ENCODE measurements around the gene EIF4A3.
"Not testable (repeated sequence)": the region's sequence is repeated elsewhere in the genome, so short reads cannot be mapped to it uniquely, and the experiment has no call there.

Gene EIF4A3

DNA sequence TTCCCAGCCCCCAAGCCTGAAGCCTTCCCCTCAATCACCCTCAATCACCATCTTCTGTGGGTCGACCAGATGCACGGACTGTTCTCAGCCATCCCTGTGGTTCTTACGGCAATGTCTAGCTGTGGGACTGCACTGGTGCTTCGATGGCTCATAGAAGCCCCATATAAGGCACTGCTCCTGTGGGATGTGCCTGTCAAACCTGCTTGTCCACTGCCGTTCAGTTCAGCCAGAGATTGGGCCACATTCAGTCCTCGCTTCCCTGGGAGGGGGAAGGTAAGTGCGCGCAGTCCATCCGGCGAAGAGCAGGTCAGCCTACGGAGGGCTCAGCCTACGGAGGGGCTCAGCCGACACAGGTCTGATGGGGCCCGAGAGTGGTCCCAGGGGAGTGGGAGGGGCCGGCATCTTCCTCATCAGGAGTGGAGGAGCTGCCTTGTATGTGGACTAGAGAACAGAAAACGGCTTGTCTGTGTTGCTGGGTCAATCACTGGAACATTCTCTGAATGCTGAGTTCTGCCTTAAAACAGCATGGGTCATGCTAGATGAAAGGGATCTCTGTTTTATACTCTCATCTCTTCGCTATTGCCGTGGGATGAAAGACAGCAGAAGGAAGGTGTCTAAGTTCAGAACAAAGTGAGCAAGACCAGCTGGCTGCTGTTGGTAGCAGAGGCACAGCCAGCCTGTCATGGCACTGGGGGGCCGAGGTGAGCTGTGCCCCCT, 23.0 kb upstream of the EIF4A3 start, which contains the start of gene CARD14:
Gene CARD14, plus strand, starts transcription at position 247 of the 717 bp plus-strand sequence. CDS start 11,409 bp downstream, outside the sequence.
- no peak for DNase-seq

DNA sequence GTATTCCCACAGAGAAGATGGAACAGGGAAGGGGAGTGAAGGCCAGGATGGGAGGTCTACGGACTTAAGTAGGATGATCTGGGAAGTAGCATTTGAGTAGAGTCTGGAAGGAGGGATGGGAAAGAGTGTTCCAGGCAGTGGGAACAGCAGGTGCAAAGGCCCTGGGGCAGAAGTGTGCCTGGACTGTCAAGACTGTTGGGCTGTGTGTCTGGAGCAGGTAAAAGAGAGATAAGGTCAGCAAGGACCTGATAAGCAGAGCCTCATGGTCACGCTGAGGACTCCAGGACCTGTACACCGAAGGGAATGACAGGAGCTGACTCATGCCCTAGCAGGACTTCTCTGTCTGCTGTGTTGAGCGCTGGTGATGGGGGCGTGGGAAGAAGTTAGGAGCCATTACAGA, 22.2 kb upstream of the EIF4A3 start:
- DNase-seq = no peak

DNA sequence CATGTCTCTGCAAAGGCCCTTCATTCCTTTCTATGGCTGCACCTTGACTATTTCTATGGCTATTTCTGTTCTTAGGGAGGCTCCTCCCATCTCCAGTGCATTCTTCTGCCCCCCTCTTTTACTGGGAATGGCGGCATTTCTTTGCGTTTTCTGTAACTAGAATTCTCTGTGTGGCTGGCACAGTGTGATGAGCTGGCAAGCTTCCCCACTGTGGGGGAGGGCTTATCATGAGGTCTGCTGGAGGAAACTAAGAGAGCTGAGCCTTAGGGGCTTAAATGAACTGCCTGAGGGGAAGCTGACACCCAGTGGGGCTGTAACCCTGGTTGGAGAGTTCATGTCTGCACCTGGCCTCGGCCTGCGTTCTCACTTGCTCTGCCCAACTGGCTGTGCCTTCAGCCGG, 21.4 kb upstream of the EIF4A3 start:
- DNase-seq = no peak

DNA sequence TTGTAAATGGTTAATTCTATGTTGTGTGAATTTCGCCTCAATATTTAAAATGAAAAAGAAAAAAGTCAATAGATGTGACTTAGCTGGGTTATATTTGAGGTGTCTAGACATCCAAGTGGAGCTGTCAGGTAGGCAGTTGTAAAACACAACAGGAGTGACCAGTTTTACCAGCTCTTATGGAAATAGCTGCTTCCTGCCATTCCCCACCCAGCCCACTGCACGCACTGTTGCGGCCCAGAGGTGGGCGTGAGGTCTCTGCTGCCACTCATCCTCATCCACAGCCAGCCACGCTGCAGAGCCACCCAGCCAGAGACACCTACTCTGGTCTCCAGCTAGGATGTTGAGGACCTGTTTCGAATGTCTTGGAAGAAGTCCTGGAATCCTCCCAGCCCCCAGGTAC, 19.5 kb upstream of the EIF4A3 start:
- no peak for DNase-seq

DNA sequence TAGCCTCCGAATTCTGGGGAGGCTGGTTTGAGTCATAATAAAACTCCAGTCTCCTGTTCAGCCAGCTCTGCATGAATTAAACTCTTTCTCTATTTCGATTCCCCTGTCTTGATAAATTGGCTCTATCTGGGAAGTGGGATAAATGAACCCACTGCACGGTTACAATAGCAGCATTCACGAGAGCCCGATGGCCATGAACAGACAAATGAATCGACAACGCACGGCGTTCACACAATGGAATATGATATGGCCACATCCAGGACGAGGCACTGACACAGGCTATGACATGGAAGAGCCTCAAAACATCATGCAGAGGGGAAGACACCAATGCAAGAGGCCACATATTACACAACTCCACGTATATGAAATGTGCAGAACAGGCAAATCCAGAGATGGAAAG, 17.3 kb upstream of the EIF4A3 start:
- DNase-seq = no peak

DNA sequence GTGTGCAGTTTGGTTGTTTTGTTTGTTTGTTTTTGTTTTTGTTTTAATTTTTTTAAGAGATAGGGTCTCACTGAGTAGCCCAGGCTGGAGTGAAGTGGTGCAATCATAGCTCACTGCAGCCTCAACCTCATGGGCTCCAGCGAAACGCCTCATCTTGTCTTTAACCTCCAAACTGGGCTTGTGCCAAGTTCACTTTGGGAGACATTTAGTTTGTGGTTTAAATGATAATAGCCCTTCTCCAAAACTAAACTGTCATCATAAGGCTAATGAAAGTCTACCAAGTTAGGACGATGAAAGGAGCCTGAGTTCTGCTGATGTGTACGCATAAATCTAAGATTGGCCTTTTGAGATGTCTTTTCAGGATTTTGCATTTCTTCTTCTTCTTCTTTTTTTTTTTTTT, 16.4 kb upstream of the EIF4A3 start:
- peak; percentile 0 for DNase-seq

DNA sequence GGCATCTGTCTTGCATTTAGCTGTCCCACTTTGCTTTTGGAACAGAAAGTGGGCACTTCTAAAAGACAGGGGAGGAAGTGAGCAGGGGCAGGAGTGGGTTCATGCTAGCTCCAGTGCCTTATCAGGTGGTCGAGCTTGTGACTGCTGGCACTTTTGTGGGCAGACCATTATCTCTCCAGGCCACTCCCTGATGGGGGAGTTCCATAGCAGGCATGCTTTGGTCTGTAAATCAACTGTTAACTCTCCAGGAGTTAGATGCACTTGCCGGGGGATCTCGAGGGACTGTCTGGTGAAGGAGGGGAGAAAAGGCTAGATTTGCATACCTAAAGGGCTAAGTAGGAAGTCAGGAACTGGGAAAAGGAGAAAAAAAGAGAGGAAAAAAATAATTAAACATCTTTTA, 13.6 kb upstream of the EIF4A3 start:
- no peak for DNase-seq

DNA sequence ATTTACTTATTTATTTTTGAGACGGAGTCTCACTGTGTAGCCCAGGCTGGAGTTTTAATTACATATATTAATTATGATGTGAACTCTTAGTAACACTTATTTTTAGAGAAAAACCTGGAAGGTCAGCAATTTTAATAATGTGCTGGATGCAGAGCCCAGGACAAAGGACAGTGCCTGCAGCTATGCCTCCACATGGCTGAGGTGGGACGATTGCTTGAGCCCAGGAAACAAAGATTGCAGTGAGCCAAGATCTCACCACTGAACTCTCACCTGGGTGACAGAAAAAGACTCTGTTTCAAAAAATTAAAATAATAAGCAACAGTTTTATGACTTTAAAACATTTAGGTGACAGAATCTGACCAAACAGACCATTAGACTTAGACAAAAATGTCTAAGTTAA, 11.9 kb upstream of the EIF4A3 start:
- DNase-seq = no peak

DNA sequence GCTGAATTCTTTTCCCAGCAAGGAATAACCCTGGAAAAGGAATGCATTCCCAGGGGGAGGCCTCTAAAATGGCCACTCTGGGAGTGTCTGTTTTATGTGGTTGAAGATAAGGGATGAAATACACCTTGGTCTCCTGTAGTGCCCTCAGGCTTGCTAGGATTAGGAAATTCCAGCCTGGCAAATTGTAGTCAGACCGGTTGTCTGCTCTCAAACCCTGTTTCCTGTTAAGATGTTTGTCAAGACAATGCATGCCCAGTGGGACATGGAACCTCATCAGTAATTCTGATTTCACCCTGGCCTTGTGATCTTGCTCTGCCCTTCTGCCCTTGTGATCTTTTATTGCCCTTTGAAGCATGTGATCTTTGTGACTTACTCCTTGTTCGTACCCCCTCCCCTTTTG, 8.7 kb upstream of the EIF4A3 start:
- not testable (repeated sequence) for DNase-seq

DNA sequence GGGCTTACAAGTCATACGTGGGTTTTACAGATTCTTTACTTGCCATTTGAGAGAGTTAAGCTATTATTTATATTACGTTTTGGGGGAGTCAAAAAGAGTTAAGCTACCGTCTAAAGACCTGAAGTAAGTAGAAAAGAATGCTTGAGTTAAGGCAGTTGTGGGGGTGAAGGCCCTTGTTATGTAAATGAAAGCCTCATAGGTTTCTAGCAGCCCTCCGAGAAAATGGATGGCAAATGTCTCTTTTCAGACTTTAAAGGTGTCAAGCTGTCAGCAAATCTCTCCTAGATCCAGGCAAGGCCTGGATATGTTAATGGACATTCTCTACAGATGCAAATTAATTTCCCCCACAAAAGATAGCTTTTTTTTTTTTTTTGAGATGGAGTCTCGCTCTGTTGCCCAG, 7.2 kb upstream of the EIF4A3 start:
- no peak for DNase-seq

DNA sequence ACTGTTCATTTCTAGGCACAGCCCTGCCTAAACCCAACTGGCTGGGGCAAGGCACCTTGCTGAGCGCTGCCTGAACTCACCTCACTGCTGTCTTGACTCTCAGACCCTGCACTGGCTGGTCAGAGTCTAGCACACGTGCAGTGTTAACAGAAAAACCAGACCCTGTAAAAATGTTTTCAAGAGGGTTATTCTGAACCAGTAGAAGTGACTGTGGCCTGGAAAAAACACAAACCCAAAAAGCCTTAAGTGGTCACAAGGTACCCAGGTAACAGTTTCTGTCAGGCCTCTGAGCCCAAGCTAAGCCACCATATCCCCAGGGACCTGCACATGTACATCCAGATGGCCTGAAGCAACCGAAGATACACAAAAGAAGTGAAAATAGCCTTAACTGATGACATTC, 6.1 kb upstream of the EIF4A3 start:
- no peak for DNase-seq

DNA sequence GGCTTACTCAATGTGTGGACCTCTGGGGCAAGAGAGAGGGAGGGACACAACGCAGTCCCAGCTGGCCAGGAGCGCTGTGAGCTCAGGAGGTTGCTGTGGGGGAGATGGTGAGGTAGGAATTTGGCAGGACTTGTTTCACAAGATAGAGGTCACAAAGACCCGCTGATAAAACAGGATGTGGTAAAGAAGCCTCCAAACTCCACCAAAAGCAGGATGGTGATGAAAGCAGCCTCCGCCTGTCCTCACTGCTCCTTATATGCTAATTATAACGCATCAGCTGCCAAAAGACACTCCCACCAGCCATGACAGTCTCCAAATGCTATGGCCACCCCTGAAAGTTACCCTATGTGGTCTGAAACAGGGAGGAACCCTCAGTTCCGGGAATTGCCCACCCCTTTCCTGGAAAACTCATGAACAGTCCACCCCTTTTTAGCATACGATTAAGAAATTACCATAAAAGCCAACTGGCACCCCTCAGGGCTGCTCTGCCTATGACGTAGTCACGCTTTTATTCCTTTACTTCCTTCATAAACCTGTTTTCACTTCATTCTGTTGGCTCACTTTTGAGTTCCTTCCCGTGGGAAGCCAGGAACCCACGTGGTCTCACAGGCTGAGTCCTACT, 5.3 kb upstream of the EIF4A3 start:
- no peak for DNase-seq

DNA sequence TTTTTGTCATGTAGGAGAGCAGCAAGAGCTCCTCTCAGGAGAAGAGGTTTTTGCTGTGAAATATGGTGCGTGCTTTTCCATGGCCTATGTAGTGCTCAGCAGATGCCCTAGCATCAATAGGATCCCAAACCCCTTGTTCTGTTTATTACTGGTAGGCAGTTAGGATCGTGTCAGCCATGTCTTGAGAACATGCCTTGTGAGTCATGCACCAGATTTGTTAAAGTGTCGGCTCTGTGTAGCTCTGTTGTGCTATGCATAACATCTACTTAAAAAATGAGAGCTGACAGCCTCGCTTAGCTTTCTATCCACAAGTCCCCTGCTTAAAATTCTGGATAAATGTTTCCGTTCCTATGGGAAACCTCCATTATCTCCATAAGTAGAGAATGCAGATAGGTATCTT, 4.4 kb upstream of the EIF4A3 start:
- DNase-seq = no peak

DNA sequence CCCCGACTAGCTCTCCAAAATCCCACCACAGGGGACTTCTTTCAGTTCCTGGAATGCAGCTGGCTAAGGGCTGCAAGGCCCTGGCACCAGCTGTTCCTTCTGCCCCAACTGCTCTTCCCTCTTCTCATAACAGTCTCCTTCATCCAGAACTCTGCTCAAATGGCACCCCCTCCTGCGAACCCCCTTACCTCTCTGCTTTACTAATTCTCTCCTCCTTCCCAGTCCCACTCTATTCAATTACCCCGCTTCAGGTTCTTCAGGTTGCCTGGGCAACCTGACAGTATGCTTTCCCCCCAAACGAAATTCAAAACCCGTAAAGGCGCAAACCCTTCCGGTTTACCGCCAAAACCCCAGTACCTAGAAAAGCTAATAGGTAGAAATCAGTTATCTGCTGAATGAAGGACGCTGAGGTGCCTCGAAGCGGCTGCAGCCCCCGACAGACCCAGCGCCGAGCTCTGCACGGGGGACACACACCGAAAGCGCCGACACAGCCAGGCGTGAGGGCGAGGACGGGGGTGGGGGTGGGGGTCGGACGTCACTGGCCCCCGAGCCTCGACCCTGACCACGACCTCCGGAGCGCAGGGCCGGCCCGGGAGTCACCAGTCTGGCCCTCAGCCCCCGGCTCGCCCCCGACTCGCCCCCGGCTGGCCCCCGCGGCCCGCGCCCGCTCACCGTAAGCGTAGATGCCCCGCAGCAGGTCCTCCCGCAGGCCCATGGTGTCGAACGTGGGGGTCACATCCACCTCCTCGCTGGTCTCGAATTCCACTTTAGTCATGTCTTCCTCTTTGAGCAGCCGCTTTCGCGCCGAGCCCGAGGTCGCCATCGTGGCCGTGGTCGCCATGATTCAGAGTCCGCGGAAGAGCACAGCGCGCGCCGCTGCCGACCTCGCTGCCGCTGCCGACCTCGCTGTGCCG, 550 bp downstream of the EIF4A3 start:
- peak; percentile 28 for DNase-seq

DNA sequence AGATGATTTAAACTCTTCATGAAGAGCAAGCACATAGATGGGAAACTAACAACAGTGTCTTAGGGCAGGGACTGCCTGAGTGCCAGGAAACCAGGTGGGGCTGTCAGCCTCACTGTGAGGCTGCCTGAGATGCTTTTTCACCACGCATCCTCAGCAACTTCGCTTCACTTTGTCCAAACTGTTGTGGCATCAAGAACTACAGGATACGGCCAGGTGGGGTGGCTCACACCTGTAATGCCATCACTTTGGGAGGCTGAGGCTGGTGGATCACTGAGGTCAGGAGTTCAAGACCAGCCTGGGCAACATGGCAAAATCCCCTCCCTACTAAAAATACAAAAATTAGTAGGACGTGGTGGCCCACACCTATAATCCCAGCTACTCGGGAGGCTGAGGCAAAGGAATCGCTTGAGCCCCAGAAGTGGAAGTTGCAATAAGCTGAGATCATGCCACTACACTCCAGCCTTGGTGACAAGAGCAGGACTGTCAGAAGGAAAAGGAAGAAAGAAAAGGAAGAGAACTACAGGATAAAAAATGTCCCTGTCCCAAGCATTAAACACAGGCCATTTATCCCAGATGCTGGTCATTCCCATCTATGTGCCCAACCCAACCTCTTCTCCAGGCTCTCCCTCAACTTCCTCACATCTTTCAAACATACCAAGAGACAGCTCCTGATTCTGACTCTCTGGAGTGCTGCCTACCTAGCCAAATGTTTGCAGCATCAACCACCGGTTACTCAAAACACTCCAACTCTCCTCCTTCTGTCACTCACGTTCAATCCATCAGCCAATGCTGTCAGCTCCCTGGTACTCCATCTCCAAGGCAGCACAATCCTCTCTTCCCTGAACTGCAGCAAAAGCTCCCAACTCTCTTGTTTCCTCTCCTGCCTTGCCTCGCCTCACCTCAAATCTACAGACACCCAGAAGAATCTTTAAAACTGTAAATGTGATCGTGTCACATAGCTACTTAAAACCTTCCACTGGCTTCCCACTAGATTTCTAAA, 1.6 kb downstream of the EIF4A3 start:
- DNase-seq = no peak

DNA sequence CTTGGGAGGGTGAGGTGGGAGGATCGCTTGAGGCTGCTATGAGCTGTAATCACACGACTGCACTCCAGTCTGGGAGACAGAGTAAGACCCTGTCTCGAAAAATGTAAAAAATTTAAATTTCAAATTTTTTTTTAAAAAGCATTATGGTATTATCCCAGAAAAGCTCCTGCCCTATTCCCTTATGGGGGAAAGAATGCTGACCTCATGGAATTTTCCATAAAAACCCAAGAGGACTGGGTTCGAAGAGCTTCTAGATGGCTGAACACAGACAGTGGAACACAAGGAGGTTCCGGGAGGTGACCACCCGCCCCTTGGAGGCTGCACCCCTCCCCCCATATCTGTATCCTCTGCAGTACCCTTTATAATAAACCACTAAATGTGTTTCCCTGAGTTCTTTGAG, 4.0 kb downstream of the EIF4A3 start:
- DNase-seq = no peak

DNA sequence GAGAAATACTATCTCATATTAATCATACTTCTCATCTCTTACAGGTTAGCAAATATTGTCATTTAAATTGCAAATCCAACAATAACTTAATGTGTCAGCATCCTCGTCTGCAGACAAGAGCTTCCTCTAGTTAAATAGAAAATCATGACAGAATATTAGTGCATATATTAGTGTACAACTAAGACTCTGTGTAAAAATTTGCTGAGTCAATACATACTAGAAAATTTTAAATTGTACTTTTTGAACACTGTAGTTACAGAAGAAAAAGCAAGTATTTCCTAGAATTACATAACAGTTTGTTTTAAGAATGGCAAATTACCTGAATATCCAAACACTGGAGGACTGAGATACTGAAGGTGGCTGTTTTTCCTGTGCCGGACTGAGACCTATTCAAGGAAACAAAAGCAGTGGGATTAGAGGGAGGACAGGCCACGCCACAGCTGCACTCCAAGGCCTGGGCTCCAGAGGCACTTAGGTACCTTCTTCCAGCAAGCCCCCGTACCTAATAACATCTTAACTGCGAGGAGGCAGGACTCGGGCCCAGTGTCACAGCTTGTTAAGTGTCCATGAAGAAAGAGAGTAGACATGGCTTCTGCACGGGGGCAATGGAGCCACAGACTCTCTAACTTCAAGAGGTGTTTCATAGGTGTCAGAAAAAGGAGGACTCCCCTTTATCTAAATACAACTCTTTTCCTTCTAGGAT, 5.3 kb downstream of the EIF4A3 start:
- DNase-seq = no peak

DNA sequence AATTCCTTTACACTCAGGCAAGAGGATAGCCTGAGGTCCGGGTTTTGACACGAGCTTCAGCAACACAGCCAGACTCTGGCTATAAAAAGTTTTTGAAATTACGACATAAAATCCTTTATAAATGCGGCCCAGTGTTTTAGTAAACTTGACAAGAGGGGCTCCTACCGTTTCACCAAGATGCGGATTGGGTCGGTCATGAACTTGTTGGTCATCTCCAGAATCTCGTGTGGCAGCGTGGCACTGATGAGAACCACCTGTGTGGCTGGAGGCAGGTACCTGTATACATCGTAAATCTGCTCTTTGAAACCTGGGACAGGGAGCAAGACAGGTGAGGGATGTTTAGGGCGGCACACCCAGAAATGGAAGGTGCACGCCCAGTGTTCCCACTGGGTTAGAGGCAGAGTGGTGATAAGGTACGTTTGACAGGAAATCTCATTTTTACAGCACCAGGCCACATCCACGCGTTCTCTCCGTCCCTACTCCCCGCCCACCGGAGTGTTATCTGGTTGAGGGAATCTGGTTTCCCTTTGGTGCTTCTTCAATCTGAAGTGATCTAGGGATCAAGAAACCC, 8.0 kb downstream of the EIF4A3 start:
- DNase-seq = no peak

DNA sequence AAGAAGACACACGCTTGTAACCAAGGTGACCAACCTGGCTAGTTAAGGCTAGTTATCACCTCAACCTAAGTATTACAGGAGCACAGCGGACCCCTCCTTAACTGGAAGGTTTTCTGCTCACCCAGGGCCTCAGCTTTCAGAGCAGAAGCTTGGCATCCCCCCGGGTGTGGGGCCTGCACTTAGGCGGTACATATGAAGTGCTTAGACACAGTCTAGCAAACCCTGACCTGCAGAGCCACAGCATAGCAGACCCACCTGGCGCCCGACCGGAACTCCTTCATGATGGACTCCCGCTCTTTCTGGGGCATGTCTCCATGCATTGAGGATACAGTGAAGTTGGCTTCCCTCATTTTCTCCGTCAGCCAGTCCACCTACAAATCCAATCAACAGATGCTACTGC, 9.8 kb downstream of the EIF4A3 start:
- DNase-seq = no peak

DNA sequence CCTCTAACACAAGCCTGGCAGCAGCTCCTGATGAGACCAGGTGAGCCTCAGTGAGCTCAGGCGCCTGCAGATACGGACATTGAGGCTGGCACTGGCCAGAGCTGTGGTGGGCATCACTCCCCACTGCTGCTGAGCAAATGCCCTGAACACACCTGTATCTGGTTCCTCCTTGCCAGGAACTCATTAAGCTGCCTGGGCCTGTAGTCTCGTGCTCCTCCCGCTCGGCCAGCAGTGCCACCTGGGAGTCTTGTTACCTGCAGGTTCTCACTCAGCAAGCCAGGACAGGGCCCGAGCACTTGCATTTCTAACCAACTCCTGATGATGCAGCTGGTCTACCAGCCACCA, 13.3 kb downstream of the EIF4A3 start:
- no peak for DNase-seq

DNA sequence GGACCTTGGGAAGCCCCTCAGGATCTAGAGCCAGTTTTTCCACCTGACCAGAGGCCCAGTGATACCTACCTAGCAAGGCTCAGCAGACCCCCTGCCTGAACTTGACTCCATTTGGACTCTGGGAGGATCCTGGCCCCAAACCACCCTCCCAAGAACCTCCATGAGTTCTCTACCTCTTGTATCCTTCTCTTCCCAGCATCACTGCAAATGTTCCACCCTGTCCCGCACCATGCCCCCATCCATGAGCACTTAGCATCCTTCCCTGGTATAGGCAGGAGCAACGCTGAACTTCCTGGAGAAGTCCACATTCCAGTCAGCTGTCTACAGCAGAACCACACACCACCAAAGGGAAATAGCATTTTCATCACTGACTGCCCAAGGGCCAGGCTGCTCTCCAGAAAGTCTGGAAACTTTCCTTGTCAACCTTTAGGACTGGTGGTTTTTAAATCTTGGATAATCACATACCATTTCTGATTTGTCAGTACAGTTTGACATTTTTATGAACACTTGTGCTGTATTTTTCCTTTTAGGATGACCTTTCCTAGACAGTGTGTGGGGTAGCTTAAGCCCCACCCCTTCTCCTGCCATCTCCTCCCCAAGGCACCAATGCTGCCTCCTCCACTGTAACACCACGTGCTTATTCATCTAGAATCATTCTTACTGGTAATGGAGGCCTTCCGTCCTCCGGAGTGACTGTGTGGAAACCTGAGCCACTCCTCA, 13.9 kb downstream of the EIF4A3 start:
- DNase-seq = no peak

Data from NCI-H1105 treated with DMSO at 0.1 percent for 48 hours (cell line).